Activated CD4-positive, alpha-beta T cell treated with anti-CD3 and anti-CD28 coated beads, Interleukin-2, amount 10 ng/mL, durations not matched to agents 7 days and 5 days (primary cell): ENCODE data around the gene MTTP. TPM values are rescaled to one million over a fixed set of nuclear protein-coding genes. Genes with fewer than 3 reads are reported as not detected.
"Not testable (repeated sequence)": the region's sequence is repeated elsewhere in the genome, so short reads cannot be mapped to it uniquely, and the experiment has no call there.

Source experiments
- CTCF ChIA-PET: fragments of 350-600 bp; sonication (Branson Sonifier 250); formaldehyde crosslinking; loops from one replicate; lab custom pipeline; 2021; ENCODE audit warnings: antibody characterized with exemption; lab: Charles Lee
- POLR2A ChIA-PET: fragments of 350-600 bp; sonication (Branson Sonifier 250); formaldehyde crosslinking; loops from one replicate; lab custom pipeline; 2021; ENCODE audit warnings: antibody characterized with exemption; lab: Charles Lee
- DNase-seq: peaks from one replicate; pipeline ENCODE4 v3.0.0-alpha.2; 2020
- H3K27ac Mint-ChIP-seq: one replicate; pipeline ENCODE4 v1.8.0; 2021; ENCODE audit warnings: mild to moderate bottlenecking, moderate library complexity, mixed read lengths
- H3K27me3 Mint-ChIP-seq: one replicate; pipeline ENCODE4 v1.8.0; 2021; ENCODE audit warnings: mixed read lengths
- H3K36me3 Mint-ChIP-seq: one replicate; pipeline ENCODE4 v1.8.0; 2021; ENCODE audit warnings: low read depth, mixed read lengths
- H3K4me1 Mint-ChIP-seq: one replicate; pipeline ENCODE4 v1.8.0; 2021; ENCODE audit warnings: mixed read lengths
- H3K4me3 Mint-ChIP-seq: one replicate; pipeline ENCODE4 v1.8.0; 2021; ENCODE audit warnings: mild to moderate bottlenecking, moderate library complexity, mixed read lengths
- H3K9me3 Mint-ChIP-seq: one replicate; pipeline ENCODE4 v1.8.0; 2021; ENCODE audit warnings: mixed read lengths
- total RNA-seq, 2 experiments: library from RNA; stranded (reverse); gene quantifications; one replicate each; pipeline ENCODE4 v1.2.3, GENCODE V29; 2021

The MTTP gene
- total RNA-seq, result not detected

DNA sequence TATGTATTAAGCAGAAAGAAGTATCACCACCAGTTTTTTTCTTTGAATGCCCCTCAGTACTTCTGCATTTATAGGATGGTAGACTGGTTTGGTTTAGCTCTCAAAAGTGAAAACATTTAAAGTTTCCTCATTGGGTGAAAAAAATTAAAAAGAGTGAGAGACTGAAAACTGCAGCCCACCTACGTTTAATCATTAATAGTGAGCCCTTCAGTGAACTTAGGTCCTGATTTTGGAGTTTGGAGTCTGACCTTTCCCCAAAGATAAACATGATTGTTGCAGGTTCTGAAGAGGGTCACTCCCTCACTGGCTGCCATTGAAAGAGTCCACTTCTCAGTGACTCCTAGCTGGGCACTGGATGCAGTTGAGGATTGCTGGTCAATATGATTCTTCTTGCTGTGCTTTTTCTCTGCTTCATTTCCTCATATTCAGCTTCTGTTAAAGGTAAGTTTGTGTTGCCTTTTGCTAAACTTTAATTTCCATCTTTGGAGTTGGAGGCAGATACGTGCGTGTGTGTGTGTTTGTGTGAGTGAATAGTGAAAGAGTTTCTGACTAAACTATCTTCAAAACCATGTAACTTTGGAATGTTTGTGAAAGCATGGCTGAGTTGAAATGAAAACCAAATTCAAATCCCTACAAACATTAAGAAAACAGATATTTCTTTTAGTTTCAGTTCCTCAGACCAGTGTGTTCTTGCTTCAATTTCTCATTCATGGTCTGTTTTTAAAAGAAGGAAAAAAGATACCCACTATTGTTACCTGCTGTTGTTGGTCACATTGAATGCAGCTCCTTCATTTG, at the start of gene MTTP:
TSS of gene MTTP (plus strand) at position 295 of the 795 bp plus-strand sequence. CDS start at position 381, 86 bp downstream.
- CTCF ChIA-PET, result no interaction called here
- DNase-seq, result no peak
- no peak within 1 kb of the TSS for H3K4me3 Mint-ChIP-seq
- no peak within 1 kb of the TSS for H3K27ac Mint-ChIP-seq
- no peaks in the 10 kb centered on the region for H3K4me1 Mint-ChIP-seq
- H3K9me3 Mint-ChIP-seq, result no peaks in the 10 kb centered on the region
- peaks cover 39% of the 10 kb centered on the region for H3K27me3 Mint-ChIP-seq
- POLR2A ChIA-PET, result no interaction called here
- H3K36me3 Mint-ChIP-seq, result no peaks in the 10 kb centered on the region

DNA sequence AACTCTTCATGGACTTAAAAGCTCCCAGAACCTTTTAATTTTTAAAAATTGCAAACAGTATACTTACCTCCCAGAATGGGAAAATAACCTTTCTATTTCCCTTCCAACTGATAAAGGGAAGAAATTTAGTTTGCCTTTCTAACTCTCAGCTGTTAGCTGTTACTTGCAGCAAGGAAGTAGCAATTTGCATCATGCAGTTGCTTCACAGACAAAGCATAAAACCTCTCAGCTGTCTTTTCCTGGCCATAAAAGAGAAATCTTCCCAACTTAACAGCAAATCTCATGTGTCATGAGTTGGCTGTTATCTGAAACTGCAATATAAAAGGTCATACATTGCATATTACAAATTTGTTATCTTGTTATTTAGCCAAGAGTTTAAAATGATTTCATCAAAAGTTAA, 45.4 kb upstream of the MTTP start:
- Mint-ChIP-seq H3K27ac (no peak overlapping the region), H3K9me3 (no peaks in the 10 kb centered on the region), H3K4me3 (no peak overlapping the region), H3K4me1 (no peaks in the 10 kb centered on the region), H3K27me3 (peaks cover 3% of the 10 kb centered on the region), H3K36me3 (no peaks in the 10 kb centered on the region)
- CTCF ChIA-PET, result no interaction called here
- DNase-seq, result no peak
- POLR2A ChIA-PET, result no interaction called here

DNA sequence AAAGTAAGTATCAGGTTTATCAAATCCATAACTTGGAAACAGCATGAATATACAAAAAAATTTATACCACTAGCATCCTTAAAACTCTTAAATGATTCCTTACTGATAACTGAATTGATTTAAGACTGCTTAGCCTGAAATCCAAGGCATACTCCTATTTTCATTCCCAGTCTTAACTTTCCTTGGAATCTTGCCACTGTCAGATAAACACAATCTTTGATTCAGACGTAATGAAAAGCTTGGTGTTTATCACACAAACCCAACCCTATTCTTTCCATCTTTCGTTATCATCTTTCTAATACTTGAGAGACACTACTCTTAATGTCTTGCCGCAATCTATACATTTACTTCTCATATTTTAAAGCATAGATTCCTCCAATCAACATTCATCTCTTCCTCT, 44.7 kb upstream of the MTTP start:
- CTCF ChIA-PET, result no interaction called here

DNA sequence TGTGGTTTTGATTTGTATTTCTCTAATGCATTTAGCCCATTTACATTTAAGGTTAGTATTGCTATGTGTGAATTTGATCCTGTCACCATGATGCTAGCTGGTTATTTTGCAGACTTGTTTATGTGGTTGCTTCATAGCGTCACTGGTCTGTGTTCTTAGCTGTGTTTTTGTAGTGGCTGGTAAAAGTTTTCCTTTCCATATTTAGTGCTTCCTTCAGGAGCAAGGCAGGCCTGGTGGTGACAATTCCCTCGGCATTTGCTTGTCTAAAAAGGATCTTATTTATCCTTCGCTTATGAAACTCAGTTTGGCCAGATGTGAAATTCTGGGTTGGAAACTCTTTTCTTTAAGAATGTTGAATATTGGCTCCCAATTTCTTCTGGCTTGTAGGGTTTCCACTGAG, 39.9 kb upstream of the MTTP start:
- H3K4me3 Mint-ChIP-seq, H3K27me3 Mint-ChIP-seq, H3K27ac Mint-ChIP-seq, DNase-seq, CTCF ChIA-PET, H3K9me3 Mint-ChIP-seq, H3K4me1 Mint-ChIP-seq, POLR2A ChIA-PET, H3K36me3 Mint-ChIP-seq: not testable (repeated sequence)

More for the DNA sequence above, 44.7 kb upstream of the MTTP start:
- no peak overlapping the region for H3K4me3 Mint-ChIP-seq
- H3K27ac Mint-ChIP-seq, result no peak overlapping the region
- peaks cover 2% of the 10 kb centered on the region for H3K9me3 Mint-ChIP-seq
- H3K27me3 Mint-ChIP-seq, result peaks cover 3% of the 10 kb centered on the region
- POLR2A ChIA-PET, result no interaction called here
- H3K36me3 Mint-ChIP-seq, result no peaks in the 10 kb centered on the region
- no peak for DNase-seq
- H3K4me1 Mint-ChIP-seq, result no peaks in the 10 kb centered on the region

DNA sequence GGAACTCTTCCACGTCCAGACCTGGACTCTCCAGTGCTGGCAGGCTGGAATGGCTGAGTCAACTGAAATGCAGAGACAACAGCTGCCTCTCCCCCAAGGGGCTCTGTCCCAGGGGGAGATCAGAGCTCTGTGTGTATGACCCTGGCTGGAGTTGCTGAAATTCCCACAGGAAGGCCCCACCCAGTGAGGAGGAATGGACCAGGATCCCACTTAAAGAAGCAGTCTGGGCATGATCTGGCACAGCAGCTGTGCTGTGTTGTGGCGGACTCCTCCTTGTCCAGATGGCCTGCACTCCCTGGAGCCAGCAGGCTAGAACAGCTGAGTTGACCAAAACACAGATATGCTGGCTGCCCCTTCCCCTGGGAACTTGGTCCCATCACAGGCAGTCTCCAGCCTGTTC, 38.4 kb upstream of the MTTP start:
- CTCF ChIA-PET, result no interaction called here
- H3K4me1 Mint-ChIP-seq, result no peaks in the 10 kb centered on the region

DNA sequence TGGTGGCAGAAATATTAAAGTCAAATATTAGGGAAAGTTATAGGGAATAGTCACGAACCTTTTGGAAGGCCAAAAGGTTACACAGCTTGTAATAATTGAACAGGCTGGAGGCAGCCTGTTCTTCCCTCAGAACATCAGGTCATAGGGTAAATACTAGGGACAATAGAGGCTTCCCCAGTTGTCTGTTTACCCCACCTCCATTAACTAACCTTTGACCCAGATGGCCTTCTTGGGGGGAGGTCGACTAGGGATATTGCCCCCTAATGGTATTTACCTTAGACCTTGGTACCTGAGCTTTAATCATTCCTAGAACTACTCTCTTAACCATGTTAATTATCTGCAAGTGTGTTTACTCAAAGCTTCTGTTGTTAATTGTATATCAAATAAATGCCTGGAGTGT, 37.8 kb upstream of the MTTP start:
- no peak for DNase-seq
- ChIA-PET CTCF (no interaction called here), POLR2A (interaction anchor here (0.6 kb wide), 1 partner anchor 18 kb away, joined by 3 read pairs; no protein-coding TSS in a partner anchor)
- Mint-ChIP-seq H3K36me3 (no peaks in the 10 kb centered on the region), H3K27me3 (peaks cover 3% of the 10 kb centered on the region), H3K9me3 (peaks cover 2% of the 10 kb centered on the region), H3K27ac (no peak overlapping the region), H3K4me1 (no peaks in the 10 kb centered on the region), H3K4me3 (no peak overlapping the region)

More for the DNA sequence above, 38.4 kb upstream of the MTTP start:
- H3K4me3 Mint-ChIP-seq, result no peak overlapping the region
- DNase-seq, result no peak
- H3K9me3 Mint-ChIP-seq, result peaks cover 2% of the 10 kb centered on the region
- POLR2A ChIA-PET, result no interaction called here
- H3K27ac Mint-ChIP-seq, result no peak overlapping the region
- peaks cover 3% of the 10 kb centered on the region for H3K27me3 Mint-ChIP-seq
- no peaks in the 10 kb centered on the region for H3K36me3 Mint-ChIP-seq

DNA sequence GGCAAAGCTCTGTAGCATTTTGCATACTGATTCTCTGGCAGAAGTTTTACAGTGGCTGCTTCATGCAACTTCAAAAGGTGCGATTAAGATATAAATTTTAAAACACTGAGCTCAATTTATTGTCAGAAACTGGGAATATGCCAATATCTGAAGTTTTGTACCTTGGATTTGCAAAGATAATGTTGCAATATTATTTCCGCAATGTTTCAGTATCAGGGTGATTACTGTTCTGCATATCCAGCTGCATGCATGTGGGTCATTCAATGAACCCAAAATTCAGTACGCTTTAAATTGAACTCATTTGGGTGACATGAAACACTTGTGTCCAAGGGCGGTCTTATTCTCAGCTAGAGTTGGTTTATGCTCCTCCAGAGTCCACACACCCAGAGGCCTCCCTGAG, 37.0 kb upstream of the MTTP start:
- H3K27me3 Mint-ChIP-seq, result no peaks in the 10 kb centered on the region
- H3K36me3 Mint-ChIP-seq, result no peaks in the 10 kb centered on the region
- no peak overlapping the region for H3K27ac Mint-ChIP-seq
- no peaks in the 10 kb centered on the region for H3K4me1 Mint-ChIP-seq
- H3K4me3 Mint-ChIP-seq, result no peak overlapping the region
- no peak for DNase-seq
- peaks cover 2% of the 10 kb centered on the region for H3K9me3 Mint-ChIP-seq
- POLR2A ChIA-PET, result no interaction called here
- CTCF ChIA-PET, result no interaction called here

DNA sequence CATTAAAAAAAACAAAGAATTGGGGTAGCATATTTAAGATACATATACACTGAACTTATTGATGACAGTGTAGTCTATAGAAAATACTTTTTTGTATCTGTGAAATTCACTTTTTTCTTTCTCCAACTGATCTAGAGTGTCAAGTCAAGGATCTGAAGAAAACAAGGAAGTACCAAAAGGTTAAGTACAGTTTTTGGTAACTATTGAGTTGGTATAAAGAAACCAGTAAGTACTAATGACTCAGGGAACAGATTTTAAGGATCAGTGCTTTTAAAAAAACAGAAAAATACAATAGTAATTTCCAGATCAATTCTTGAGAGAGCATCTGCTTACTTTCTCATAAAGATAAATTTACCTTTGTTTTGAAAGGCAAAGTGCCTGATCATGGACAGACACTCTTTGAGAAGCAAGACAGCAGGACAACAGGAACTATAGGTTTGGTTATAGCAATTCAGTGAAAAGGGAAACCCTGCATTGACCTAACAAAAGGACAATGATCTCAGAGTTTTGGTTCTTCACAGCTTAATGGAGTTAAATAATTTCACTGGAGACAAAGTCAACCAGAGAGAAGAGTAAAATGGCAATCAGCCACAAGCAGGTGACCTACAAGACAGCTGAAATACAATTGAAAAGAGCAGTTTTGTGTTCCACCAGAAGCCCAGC, 34.2 kb upstream of the MTTP start:
- H3K4me3 Mint-ChIP-seq, result no peak overlapping the region
- CTCF ChIA-PET, result no interaction called here

DNA sequence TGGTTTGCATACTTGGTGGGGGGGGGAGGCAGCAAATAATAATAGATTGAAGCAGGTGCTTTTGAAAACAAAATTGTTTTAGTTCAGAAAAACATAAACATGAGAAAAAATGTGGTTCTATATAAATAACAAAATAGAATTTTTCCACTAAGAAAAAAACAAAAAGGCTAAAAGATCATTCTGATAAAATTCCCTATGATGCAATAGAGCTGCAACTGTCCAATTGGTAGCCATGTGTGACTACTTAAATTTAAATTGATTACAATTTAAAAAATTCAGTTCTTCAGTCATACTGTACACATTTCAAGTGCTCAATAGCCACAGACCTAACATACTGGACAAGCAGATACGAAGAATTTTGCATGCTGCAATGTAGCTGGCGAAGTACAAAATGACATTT, 21.8 kb upstream of the MTTP start:
- DNase-seq, result no peak
- peaks cover 3% of the 10 kb centered on the region for H3K36me3 Mint-ChIP-seq
- no peaks in the 10 kb centered on the region for H3K27me3 Mint-ChIP-seq
- no peak overlapping the region for H3K27ac Mint-ChIP-seq
- ChIA-PET POLR2A (no interaction called here), CTCF (no interaction called here)
- H3K4me3 Mint-ChIP-seq, result no peak overlapping the region
- no peaks in the 10 kb centered on the region for H3K4me1 Mint-ChIP-seq
- H3K9me3 Mint-ChIP-seq, result no peaks in the 10 kb centered on the region

More for the DNA sequence above, 34.2 kb upstream of the MTTP start:
- no peaks in the 10 kb centered on the region for H3K4me1 Mint-ChIP-seq
- H3K27ac Mint-ChIP-seq, result no peak overlapping the region
- no peak for DNase-seq
- H3K27me3 Mint-ChIP-seq, result no peaks in the 10 kb centered on the region
- H3K36me3 Mint-ChIP-seq, result peaks cover 2% of the 10 kb centered on the region
- POLR2A ChIA-PET, result no interaction called here
- peaks cover 1% of the 10 kb centered on the region for H3K9me3 Mint-ChIP-seq

DNA sequence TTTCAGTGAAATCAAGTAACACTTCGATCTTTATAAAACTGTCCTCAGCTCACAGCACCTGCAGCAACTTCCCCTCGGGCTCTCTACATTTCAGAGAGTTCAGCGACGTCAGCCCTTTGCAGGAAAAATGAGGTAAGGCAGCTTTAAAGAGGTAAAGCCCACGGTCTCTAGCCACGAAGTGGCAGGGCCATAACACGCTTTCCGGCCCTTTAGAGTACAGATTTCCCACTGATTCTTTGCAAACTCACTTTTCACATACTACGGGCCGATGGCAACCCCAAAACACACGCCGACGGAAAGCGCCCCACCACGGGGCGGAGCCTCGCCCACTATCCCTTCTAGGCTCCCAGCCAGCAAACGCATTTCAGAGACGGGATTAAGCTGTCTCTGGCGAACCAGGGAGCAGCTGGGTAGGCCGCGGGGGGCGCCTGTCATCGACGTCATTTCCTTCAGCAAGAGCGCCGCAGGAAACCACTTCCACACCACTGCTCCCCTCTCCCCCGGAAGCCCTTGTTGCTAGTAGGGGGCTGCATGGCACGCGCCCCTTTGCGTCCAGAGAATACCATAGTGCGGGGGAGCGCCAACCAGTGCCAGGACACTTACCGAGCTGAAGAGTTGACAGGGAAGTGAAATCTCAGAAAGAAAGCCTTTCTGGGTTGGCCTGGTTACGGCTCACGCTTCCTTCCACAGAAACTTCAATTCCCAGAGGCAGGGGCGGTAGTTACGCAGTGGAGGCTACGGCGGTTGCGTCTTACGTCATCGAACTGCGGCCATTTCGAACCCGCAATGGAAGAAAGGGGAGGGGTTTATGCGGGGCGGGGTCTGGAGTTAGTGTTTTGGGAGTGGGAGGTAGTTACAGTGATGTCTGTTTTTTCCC, 11.1 kb upstream of the MTTP start, which contains the start of gene TRMT10A:
TSS of gene TRMT10A (minus strand) at position 730 of the 877 bp plus-strand sequence. CDS start 4,701 bp downstream, outside the sequence.
- Mint-ChIP-seq H3K9me3 (no peaks in the 10 kb centered on the region), H3K27me3 (peaks cover 25% of the 10 kb centered on the region), H3K27ac (peak within 1 kb of the TSS; percentile 100), H3K4me3 (peak within 1 kb of the TSS; percentile 98), H3K4me1 (peaks cover 34% of the 10 kb centered on the region), H3K36me3 (no peaks in the 10 kb centered on the region)
- POLR2A ChIA-PET, result interaction anchor here (0.6 to 1.5 kb wide), 2 partner anchors 253 to 568 kb away, joined by 3 to 5 read pairs; partner anchors contain the start of genes DAPP1 and METAP1
- CTCF ChIA-PET, result interaction anchor here (0.6 to 1.6 kb wide), 11 partner anchors 9 to 1555 kb away, joined by 3 to 13 read pairs (median 3); partner anchors contain the start of genes DAPP1, DNAJB14, LAMTOR3 and METAP1
- DNase-seq, result peak; percentile 95

DNA sequence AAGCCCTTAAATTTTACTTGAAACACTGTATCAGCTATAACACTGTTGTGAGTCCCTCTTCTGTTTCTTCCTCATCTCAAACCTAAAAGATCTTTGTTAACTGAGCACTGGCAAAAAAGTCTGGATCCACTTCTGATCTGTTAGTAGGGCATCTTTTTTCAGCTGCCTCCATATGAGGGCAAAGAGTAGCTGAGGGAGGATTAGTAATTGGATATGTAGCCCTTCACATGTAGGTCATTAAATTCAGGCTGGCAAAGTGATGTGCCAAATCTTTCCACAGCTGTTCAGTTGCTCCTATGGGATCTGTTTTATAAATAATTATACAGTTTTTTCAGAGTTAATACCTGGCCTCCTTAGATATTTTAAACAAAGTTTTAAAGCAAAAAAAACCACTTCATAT, 9.7 kb upstream of the MTTP start:
- Mint-ChIP-seq H3K9me3 (no peaks in the 10 kb centered on the region), H3K36me3 (no peaks in the 10 kb centered on the region), H3K27ac (no peak overlapping the region), H3K4me1 (peaks cover 34% of the 10 kb centered on the region), H3K27me3 (peaks cover 32% of the 10 kb centered on the region), H3K4me3 (no peak overlapping the region)
- CTCF ChIA-PET, result interaction anchor here (0.6 to 1.4 kb wide), 3 partner anchors 240 to 247 kb away, joined by 3 to 6 read pairs (median 4); no protein-coding TSS in a partner anchor
- POLR2A ChIA-PET, result no interaction called here
- no peak for DNase-seq

DNA sequence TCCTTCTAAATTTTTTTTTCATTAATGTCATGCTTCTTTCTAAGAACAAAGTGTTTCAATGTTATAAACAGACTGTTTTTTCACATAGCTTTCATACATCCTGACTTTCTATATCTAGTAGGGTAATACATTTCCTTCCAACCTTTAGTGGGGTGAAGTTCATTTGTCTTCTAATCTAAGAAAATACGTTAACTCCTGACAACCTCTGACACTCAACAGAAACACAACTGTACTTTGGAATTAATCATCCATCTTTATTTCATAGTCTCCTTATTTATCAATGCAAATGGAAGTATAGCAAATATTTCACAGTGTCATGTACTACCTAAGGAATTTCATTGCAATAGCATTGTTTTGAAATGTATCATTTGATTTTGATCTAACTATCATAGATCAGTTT, 2.7 kb upstream of the MTTP start:
- Mint-ChIP-seq H3K4me3 (no peak overlapping the region), H3K9me3 (no peaks in the 10 kb centered on the region), H3K27me3 (peaks cover 48% of the 10 kb centered on the region), H3K4me1 (no peaks in the 10 kb centered on the region), H3K27ac (no peak overlapping the region), H3K36me3 (no peaks in the 10 kb centered on the region)
- ChIA-PET POLR2A (no interaction called here), CTCF (interaction anchor here (1.1 kb wide), 1 partner anchor 9 kb away, joined by 3 read pairs; the partner anchor contains the start of gene TRMT10A)
- DNase-seq, result no peak
